Activated B cell treated with CpG ODN at 0.5 μM for 24 hours (primary cell): ENCODE measurements around the gene KCNK5. TPM values are rescaled to one million over a fixed set of nuclear protein-coding genes. Genes with fewer than 3 reads are reported as not detected.

ENCODE experiments used
- ATAC-seq: fragments of 200-7000 bp; cut with Tn5 transposase; one replicate; pipeline ENCODE4 v1.10.0; 2021; ENCODE audit warnings: low read depth, mild to moderate bottlenecking, moderate library complexity
- CTCF ChIA-PET: fragments of 350-600 bp; sonication (Branson Sonifier 250); formaldehyde crosslinking; loops from one replicate; lab custom pipeline; 2021; ENCODE audit warnings: antibody characterized with exemption; lab: Charles Lee
- POLR2A ChIA-PET: fragments of 350-600 bp; sonication (Branson Sonifier 250); formaldehyde crosslinking; loops from one replicate; lab custom pipeline; 2021; ENCODE audit warnings: antibody characterized with exemption; lab: Charles Lee
- DNase-seq: peaks from one replicate; pipeline ENCODE4 v3.0.0; 2022
- H3K27ac Mint-ChIP-seq: one replicate; pipeline ENCODE4 v1.8.0; 2020; ENCODE audit warnings: mixed read lengths
- H3K27me3 Mint-ChIP-seq: one replicate; pipeline ENCODE4 v1.8.0; 2021; ENCODE audit warnings: mixed read lengths
- H3K36me3 Mint-ChIP-seq: one replicate; pipeline ENCODE4 v1.8.0; 2021; ENCODE audit warnings: low read depth, mixed read lengths
- H3K4me1 Mint-ChIP-seq: one replicate; pipeline ENCODE4 v1.8.0; 2021; ENCODE audit warnings: mixed read lengths
- H3K4me3 Mint-ChIP-seq: one replicate; pipeline ENCODE4 v1.8.0; 2020; ENCODE audit warnings: mild to moderate bottlenecking, mixed read lengths
- H3K9me3 Mint-ChIP-seq: one replicate; pipeline ENCODE4 v1.8.0; 2020; ENCODE audit warnings: mixed read lengths
- CTCF ChIP-seq: fragments of 200-600 bp; IDR thresholded peaks from one replicate; pipeline ENCODE4 v1.8.0; 2022; ENCODE audit warnings: antibody characterized with exemption, mild to moderate bottlenecking
- intact Hi-C: fragments of 100-400 bp; cut with micrococcal nuclease; formaldehyde crosslinking; loops from one replicate; pipeline ENCODE4 v1.15.1; 2024
- total RNA-seq: library from RNA; stranded (reverse); gene quantifications from 2 replicates; pipeline ENCODE4 v1.2.3, GENCODE V29; 2022

KCNK5 gene
- total RNA-seq, 1 donor from 2014 or later: not detected

GRCh38 chr6:39217177-39217864, 12.0 kb downstream of the KCNK5 start:
- Mint-ChIP-seq H3K27me3 (peaks cover 16% of the 10 kb centered on the region), H3K36me3 (no peaks in the 10 kb centered on the region), H3K27ac (no peak overlapping the region), H3K9me3 (no peaks in the 10 kb centered on the region), H3K4me3 (no peak overlapping the region), H3K4me1 (no peaks in the 10 kb centered on the region)
- ATAC-seq (no peak), DNase-seq (no peak)
- intact Hi-C loops: no loop called here
- no peak for TF ChIP-seq CTCF
- CTCF ChIA-PET: no interaction called here
- POLR2A ChIA-PET: no interaction called here

GRCh38 chr6:39215640-39216158, 13.6 kb downstream of the KCNK5 start:
- TF ChIP-seq CTCF: no peak
- DNase-seq: no peak
- H3K4me1 Mint-ChIP-seq: no peaks in the 10 kb centered on the region
- no peaks in the 10 kb centered on the region for H3K9me3 Mint-ChIP-seq
- no peak overlapping the region for H3K27ac Mint-ChIP-seq
- ChIA-PET POLR2A (no interaction called here), CTCF (no interaction called here)
- intact Hi-C loops: no loop called here
- no peaks in the 10 kb centered on the region for H3K36me3 Mint-ChIP-seq
- no peak for ATAC-seq
- H3K4me3 Mint-ChIP-seq: no peak overlapping the region
- peaks cover 21% of the 10 kb centered on the region for H3K27me3 Mint-ChIP-seq

DNA sequence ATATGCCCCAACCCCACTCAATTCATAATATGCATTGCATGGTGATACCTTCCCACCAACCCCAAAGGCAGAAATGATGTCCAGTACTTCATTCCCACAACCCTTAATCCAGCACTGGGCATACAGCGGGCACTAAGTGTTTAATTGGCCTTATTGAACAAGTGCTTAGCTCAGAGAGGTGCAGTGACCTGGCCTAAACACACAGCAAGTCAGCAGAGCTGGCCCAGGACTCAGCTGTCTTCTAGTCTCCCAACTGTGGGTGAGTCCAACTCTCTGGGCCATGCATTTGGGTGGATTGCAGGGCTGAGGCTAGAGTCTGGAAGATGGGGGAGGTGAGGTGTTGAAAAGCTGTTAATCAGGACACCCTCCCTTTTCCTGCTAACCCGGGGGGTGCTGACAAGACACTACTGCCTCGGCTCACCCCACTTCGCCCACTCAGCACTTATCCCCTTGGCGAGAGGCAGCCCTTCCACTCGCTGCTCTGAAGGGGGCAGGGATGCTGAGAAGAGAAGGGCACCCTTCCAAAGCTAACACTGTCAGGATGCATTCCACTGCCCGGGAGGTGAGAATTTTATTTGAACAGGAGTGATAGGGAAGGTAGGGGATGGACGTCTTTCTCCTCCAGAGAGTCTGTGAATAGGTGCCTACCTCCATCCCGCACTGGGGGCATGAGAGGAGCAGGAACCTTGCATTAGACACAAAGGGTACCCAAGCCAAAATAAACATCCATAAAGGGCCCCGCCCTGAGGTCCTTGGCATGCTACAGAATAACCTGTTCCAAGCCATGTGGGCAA, 14.2 kb downstream of the KCNK5 start:
- no peak overlapping the region for H3K27ac Mint-ChIP-seq

DNA sequence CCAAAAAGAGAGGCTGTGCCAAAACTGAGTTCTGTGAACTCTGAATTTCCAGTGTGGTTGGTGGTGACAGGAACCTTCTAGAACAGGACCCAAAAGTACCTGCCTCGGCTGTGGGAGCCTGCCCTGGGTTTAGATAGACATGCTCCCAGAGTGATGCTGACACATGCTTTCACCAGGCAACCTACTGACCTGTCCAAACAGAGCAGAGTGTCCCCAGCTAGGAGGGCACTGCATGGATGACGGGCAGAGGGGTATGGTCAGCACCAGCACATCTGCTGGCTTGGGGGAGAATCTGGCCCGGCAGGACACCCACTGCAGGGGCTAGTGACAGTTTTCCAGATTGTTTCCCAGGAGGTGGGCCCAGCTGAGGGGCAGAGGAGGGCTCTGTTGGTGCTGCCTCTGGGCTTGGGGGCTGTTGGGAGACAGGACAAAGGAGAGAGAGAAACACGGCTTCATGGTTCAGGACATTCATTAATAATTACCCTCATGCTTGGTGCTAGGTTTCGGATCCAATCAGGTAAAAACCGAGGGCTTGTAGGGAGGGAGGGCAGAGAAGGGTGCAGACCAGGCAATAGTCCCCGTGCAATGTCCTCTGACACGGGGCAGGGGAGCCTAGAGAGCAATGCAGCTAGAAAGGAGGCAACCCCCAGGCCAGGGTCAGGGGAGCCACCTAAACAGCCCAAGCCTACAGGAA, 15.0 kb downstream of the KCNK5 start:
- Mint-ChIP-seq H3K4me1 (peaks cover 2% of the 10 kb centered on the region), H3K36me3 (no peaks in the 10 kb centered on the region), H3K4me3 (no peak overlapping the region), H3K27me3 (peaks cover 22% of the 10 kb centered on the region), H3K27ac (no peak overlapping the region), H3K9me3 (no peaks in the 10 kb centered on the region)
- intact Hi-C loops: no loop called here
- ATAC-seq: no peak
- POLR2A ChIA-PET: no interaction called here
- TF ChIP-seq CTCF: no peak
- CTCF ChIA-PET: no interaction called here
- DNase-seq: no peak

More for the DNA sequence above, 14.2 kb downstream of the KCNK5 start:
- Mint-ChIP-seq H3K36me3 (no peaks in the 10 kb centered on the region), H3K9me3 (no peaks in the 10 kb centered on the region), H3K27me3 (peaks cover 21% of the 10 kb centered on the region), H3K4me1 (no peaks in the 10 kb centered on the region), H3K4me3 (no peak overlapping the region)
- intact Hi-C loops: no loop called here
- ChIA-PET POLR2A (no interaction called here), CTCF (no interaction called here)
- no peak for TF ChIP-seq CTCF
- DNase-seq (no peak), ATAC-seq (no peak)
